ENCODE data around the gene THBS2. TPM values are rescaled to one million over a fixed set of nuclear protein-coding genes. Genes with fewer than 3 reads are reported as not detected.

THBS2 gene
- total and polyA plus RNA-seq, 2 donors (not counting 3 experiments of a cell fraction or from before 2014, with no cell fraction given): 0.08 TPM; not detected in 1

- Histone ChIP-seq H3K9ac (replicated peaks; ENCODE audit: extremely low read depth, insufficient read depth, low read length) (no peak overlapping the region), H3K9me1 (replicated peaks; ENCODE audit: control insufficient read depth, extremely low read depth, insufficient read depth, low read length) (no peaks in the 10 kb centered on the region), H3K36me3 (ENCODE audit: control insufficient read depth in 2 of 2, extremely low read depth in 1 of 2, insufficient read depth in 2 of 2, low read length in 2 of 2) (no peaks in the 10 kb centered on the region), H4K20me1 (replicated peaks; ENCODE audit: control insufficient read depth, extremely low read depth, insufficient read depth, low read length) (no peaks in the 10 kb centered on the region), H3K79me2 (ENCODE audit: control insufficient read depth, insufficient read depth, low read length) (no peaks in the 10 kb centered on the region), H3K27me3 (ENCODE audit: control insufficient read depth in 2 of 2, insufficient read depth in 2 of 2, low read length in 2 of 2) (no peaks in the 10 kb centered on the region), H2AFZ (ENCODE audit: low read depth, low read length) (no peak overlapping the region), H3K9me3 (replicated peaks; ENCODE audit: control insufficient read depth, insufficient read depth, low read length) (peaks cover 2% of the 10 kb centered on the region), H3K4me3 (replicated peaks in 1 of 3; ENCODE audit: insufficient read depth in 1 of 3, low read depth in 1 of 3, low read length in 3 of 3) (no peak overlapping the region), H3K4me2 (ENCODE audit: insufficient read depth, low read length) (no peak overlapping the region), H3K27ac (ENCODE audit: insufficient read depth, low read depth, low read length) (no peak overlapping the region), H3K4me1 (ENCODE audit: control insufficient read depth, extremely low read depth, insufficient read depth, low read length) (no peaks in the 10 kb centered on the region)
- BruUV-seq (replicated peaks): no TSS peak
- CTCF ChIA-PET: no interaction called here
- no peak for DNase-seq (ENCODE audit: low read depth, low spot score)
- POLR2A ChIA-PET: no interaction called here
- dilution Hi-C loops (cut with MboI; ENCODE audit: extremely low pct_ligation_motif_present, low sequenced_read_pairs): no loop called here
- TF ChIP-seq JUN (IDR thresholded peaks at IDR 0.05; ENCODE audit: borderline replicate concordance, insufficient read depth, insufficient read length, low read depth) (no peak), MAX (IDR thresholded peaks at IDR 0.05; ENCODE audit: insufficient read depth, insufficient read length) (no peak), MYC (IDR thresholded peaks at IDR 0.05; ENCODE audit: low read depth, low read length) (no peak), POLR2AphosphoS5 (IDR thresholded peaks at IDR 0.05; ENCODE audit: insufficient read depth, low read depth, low read length) (no peak)
- FAIRE-seq: no peak
- intact Hi-C loops (cut with micrococcal nuclease): no loop called here
Measured at GRCh38 chr6:169265486-169266131, 12.0 kb upstream of the THBS2 start.

GRCh38 chr6:169263836-169264608 is 10.4 kb upstream of the THBS2 start:
- CTCF ChIA-PET: no interaction called here
- dilution Hi-C loops (cut with MboI; ENCODE audit: extremely low pct_ligation_motif_present, low sequenced_read_pairs) (no loop called here), intact Hi-C loops (cut with micrococcal nuclease) (no loop called here)
- POLR2A ChIA-PET: no interaction called here
- H3K9me1 ChIP-seq (replicated peaks; ENCODE audit: control insufficient read depth, extremely low read depth, insufficient read depth, low read length): no peaks in the 10 kb centered on the region
- FAIRE-seq: no peak
- H3K27me3 ChIP-seq (ENCODE audit: control insufficient read depth in 2 of 2, insufficient read depth in 2 of 2, low read length in 2 of 2): no peaks in the 10 kb centered on the region
- H3K9ac ChIP-seq (replicated peaks; ENCODE audit: extremely low read depth, insufficient read depth, low read length): no peak overlapping the region
- H3K4me2 ChIP-seq (ENCODE audit: insufficient read depth, low read length): no peak overlapping the region
- H4K20me1 ChIP-seq (replicated peaks; ENCODE audit: control insufficient read depth, extremely low read depth, insufficient read depth, low read length): no peaks in the 10 kb centered on the region
- no peaks in the 10 kb centered on the region for H3K36me3 ChIP-seq (ENCODE audit: control insufficient read depth in 2 of 2, extremely low read depth in 1 of 2, insufficient read depth in 2 of 2, low read length in 2 of 2)
- DNase-seq (ENCODE audit: low read depth, low spot score): no peak
- BruUV-seq (replicated peaks): no TSS peak
- no peak overlapping the region for H3K27ac ChIP-seq (ENCODE audit: insufficient read depth, low read depth, low read length)
- no peaks in the 10 kb centered on the region for H3K79me2 ChIP-seq (ENCODE audit: control insufficient read depth, insufficient read depth, low read length)
- no peak overlapping the region for H3K4me3 ChIP-seq (replicated peaks in 1 of 3; ENCODE audit: insufficient read depth in 1 of 3, low read depth in 1 of 3, low read length in 3 of 3)
- no peak overlapping the region for H2AFZ ChIP-seq (ENCODE audit: low read depth, low read length)
- TF ChIP-seq JUN (IDR thresholded peaks at IDR 0.05; ENCODE audit: borderline replicate concordance, insufficient read depth, insufficient read length, low read depth) (no peak), CTCF (IDR thresholded peaks at IDR 0.05; ENCODE audit: extremely low read depth in 1 of 2, insufficient read depth in 1 of 2, low read depth in 1 of 2, low read length in 2 of 2) (no peak), POLR2AphosphoS5 (IDR thresholded peaks at IDR 0.05; ENCODE audit: insufficient read depth, low read depth, low read length) (no peak), EZH2 (IDR thresholded peaks at IDR 0.05; ENCODE audit: borderline replicate concordance, low read depth, low read length, severe bottlenecking) (no peak), MYC (IDR thresholded peaks at IDR 0.05; ENCODE audit: low read depth, low read length) (no peak)
- peaks cover 4% of the 10 kb centered on the region for H3K9me3 ChIP-seq (replicated peaks; ENCODE audit: control insufficient read depth, insufficient read depth, low read length)
- no peaks in the 10 kb centered on the region for H3K4me1 ChIP-seq (ENCODE audit: control insufficient read depth, extremely low read depth, insufficient read depth, low read length)
